ENCODE data around the gene IMPA2. TPM values are rescaled to one million over a fixed set of nuclear protein-coding genes. Genes with fewer than 3 reads are reported as not detected.
"Not testable (repeated sequence)": the region's sequence is repeated elsewhere in the genome, so short reads cannot be mapped to it uniquely, and the experiment has no call there.

The IMPA2 gene
- polyA plus RNA-seq, 1 donor (not counting 4 experiments of a cell fraction or from before 2014, with no cell fraction given): 17.6 TPM

DNA sequence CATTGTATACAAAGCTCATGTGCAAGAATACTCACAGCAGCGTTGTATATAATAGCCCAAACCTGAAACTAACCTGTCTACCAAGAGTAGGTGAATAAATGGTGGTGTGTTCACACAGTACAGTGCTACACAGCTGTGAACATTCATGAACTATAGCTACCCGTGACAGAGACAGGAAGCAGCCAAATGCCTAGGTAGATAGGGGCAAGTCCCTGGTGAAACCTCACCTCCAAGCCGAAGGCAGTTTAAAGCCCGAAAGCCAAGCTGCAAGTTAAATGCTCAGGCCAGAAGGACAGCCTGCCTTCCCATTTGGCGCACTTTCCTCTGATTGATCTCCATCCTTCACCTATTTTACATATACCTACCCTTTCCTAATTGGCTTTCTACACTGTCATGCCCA is 36.5 kb upstream of the IMPA2 start:
- H3K36me3 ChIP-seq (ENCODE audit: control insufficient read depth in 2 of 2, extremely low read depth in 1 of 2, insufficient read depth in 2 of 2, low read length in 2 of 2): no peaks in the 10 kb centered on the region
- no peaks in the 10 kb centered on the region for H3K79me2 ChIP-seq (ENCODE audit: control insufficient read depth, insufficient read depth, low read length)
- DNase-seq (ENCODE audit: low read depth, low spot score) (no peak), FAIRE-seq (no peak)
- TF ChIP-seq, protein P1, sequence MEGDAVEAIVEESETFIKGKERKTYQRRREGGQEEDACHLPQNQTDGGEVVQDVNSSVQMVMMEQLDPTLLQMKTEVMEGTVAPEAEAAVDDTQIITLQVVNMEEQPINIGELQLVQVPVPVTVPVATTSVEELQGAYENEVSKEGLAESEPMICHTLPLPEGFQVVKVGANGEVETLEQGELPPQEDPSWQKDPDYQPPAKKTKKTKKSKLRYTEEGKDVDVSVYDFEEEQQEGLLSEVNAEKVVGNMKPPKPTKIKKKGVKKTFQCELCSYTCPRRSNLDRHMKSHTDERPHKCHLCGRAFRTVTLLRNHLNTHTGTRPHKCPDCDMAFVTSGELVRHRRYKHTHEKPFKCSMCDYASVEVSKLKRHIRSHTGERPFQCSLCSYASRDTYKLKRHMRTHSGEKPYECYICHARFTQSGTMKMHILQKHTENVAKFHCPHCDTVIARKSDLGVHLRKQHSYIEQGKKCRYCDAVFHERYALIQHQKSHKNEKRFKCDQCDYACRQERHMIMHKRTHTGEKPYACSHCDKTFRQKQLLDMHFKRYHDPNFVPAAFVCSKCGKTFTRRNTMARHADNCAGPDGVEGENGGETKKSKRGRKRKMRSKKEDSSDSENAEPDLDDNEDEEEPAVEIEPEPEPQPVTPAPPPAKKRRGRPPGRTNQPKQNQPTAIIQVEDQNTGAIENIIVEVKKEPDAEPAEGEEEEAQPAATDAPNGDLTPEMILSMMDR (optimal IDR thresholded peaks at IDR 0.05 in 1 of 3, IDR thresholded peaks at IDR 0.05 in 1 of 3, conservative IDR thresholded peaks at IDR 0.05 in 1 of 3; ENCODE audit: extremely low read depth in 1 of 3, insufficient read depth in 2 of 3, low read length in 3 of 3): no peak
- H3K4me1 ChIP-seq (ENCODE audit: control insufficient read depth, extremely low read depth, insufficient read depth, low read length): peaks cover 27% of the 10 kb centered on the region
- H4K20me1 ChIP-seq (ENCODE audit: control insufficient read depth, extremely low read depth, insufficient read depth, low read length): no peaks in the 10 kb centered on the region
- dilution Hi-C loops (cut with MboI; ENCODE audit: extremely low pct_ligation_motif_present, low sequenced_read_pairs): no loop called here
- H3K9ac ChIP-seq (ENCODE audit: control insufficient read depth, extremely low read depth, insufficient read depth, low read length): no peak overlapping the region
- H3K27me3 ChIP-seq (ENCODE audit: control insufficient read depth, extremely low read depth, insufficient read depth, low read length): no peaks in the 10 kb centered on the region
- no peaks in the 10 kb centered on the region for H3K9me3 ChIP-seq (ENCODE audit: control insufficient read depth, low read depth, low read length)
- no peak overlapping the region for H2AFZ ChIP-seq (ENCODE audit: control insufficient read depth, low read length)
- H3K4me3 ChIP-seq (ENCODE audit: control insufficient read depth in 2 of 3, extremely low read depth in 1 of 3, insufficient read depth in 2 of 3, low read depth in 1 of 3, low read length in 3 of 3): no peak overlapping the region
- H3K27ac ChIP-seq (ENCODE audit: control insufficient read depth, insufficient read depth, low read length): no peak overlapping the region
- no peak overlapping the region for H3K4me2 ChIP-seq (ENCODE audit: control insufficient read depth, extremely low read depth, insufficient read depth, low read depth, low read length)
- no peaks in the 10 kb centered on the region for H3K9me1 ChIP-seq (ENCODE audit: control insufficient read depth, extremely low read depth, insufficient read depth, low read length)

DNA sequence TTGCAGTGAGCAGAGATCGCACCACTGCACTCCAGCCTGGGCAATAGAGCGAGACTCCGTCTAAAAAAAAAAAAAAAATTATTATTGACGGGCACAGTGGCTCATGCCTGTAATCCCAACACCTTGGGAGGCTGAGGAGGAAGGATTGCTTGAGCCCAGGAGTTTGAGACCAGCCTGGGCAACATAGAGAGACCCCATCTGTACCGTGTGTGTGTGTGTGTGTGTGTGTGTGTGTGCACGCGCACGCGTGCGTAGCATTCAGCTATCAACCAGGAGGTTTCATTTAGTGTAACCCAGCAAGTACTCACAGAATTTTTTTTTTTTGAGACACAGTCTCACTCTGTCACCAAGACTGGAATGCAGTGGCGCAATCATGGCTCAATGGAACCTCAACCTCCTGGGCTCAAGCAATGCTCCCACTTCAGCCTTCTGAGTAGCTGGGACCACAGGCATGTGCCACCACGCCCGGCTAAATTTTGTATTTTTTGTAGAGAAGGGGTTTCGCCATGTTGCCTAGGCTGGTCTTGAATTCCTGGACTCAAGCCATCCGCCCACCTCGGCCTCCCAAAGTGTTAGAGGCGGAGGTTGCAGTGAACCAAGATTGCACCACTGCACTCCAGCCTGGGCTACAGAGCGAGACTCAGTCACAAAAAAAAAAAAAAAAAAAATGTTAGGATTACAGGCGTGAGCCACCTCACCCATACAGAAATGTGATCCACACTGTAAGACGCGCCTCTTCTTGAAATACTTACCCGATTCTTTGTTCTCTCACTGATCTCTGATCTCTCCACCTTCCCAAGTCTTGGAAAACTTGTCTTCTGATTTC is 35.3 kb upstream of the IMPA2 start:
- H3K4me3 ChIP-seq (ENCODE audit: control insufficient read depth in 2 of 3, extremely low read depth in 1 of 3, insufficient read depth in 2 of 3, low read depth in 1 of 3, low read length in 3 of 3): peak overlapping the region in 1 of 3 experiments; percentile 73
- H4K20me1 ChIP-seq (ENCODE audit: control insufficient read depth, extremely low read depth, insufficient read depth, low read length); H3K9me1 ChIP-seq (ENCODE audit: control insufficient read depth, extremely low read depth, insufficient read depth, low read length); dilution Hi-C loops (cut with MboI; ENCODE audit: extremely low pct_ligation_motif_present, low sequenced_read_pairs); H3K36me3 ChIP-seq (ENCODE audit: control insufficient read depth in 2 of 2, extremely low read depth in 1 of 2, insufficient read depth in 2 of 2, low read length in 2 of 2); DNase-seq (ENCODE audit: low read depth, low spot score); H3K79me2 ChIP-seq (ENCODE audit: control insufficient read depth, insufficient read depth, low read length); H3K27me3 ChIP-seq (ENCODE audit: control insufficient read depth, extremely low read depth, insufficient read depth, low read length); H3K9me3 ChIP-seq (ENCODE audit: control insufficient read depth, low read depth, low read length); H2AFZ ChIP-seq (ENCODE audit: control insufficient read depth, low read length): not testable (repeated sequence)
- H3K4me2 ChIP-seq (ENCODE audit: control insufficient read depth, extremely low read depth, insufficient read depth, low read depth, low read length): peak overlapping the region; percentile 89
- H3K27ac ChIP-seq (ENCODE audit: control insufficient read depth, insufficient read depth, low read length): peak overlapping the region; percentile 93
- peak; percentile 52 for FAIRE-seq
- peak overlapping the region; percentile 86 for H3K9ac ChIP-seq (ENCODE audit: control insufficient read depth, extremely low read depth, insufficient read depth, low read length)
- H3K4me1 ChIP-seq (ENCODE audit: control insufficient read depth, extremely low read depth, insufficient read depth, low read length): peaks cover 27% of the 10 kb centered on the region

DNA sequence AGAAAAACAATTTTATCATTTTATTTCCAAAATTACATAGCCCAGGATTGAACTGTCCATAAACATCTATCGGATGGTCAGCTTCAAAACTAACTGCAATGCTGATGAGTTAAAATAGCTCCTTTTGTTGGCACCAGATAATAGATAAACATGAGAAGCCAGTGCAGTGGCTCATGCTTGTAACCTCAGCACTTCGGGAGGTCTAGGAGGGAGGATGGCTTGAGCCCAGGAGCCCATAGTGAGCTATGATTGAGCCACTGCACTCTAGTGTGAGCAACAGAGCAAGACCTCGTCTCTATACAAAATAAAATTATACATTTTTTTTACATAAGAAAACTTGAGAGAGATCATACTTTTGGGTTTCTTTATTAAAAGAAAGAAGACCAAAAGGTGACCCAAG is 34.6 kb upstream of the IMPA2 start:
- DNase-seq (ENCODE audit: low read depth, low spot score) (no peak), FAIRE-seq (no peak)
- H3K36me3 ChIP-seq (ENCODE audit: control insufficient read depth in 2 of 2, extremely low read depth in 1 of 2, insufficient read depth in 2 of 2, low read length in 2 of 2): no peaks in the 10 kb centered on the region
- H2AFZ ChIP-seq (ENCODE audit: control insufficient read depth, low read length): no peak overlapping the region
- H3K9me3 ChIP-seq (ENCODE audit: control insufficient read depth, low read depth, low read length): no peaks in the 10 kb centered on the region
- no peaks in the 10 kb centered on the region for H3K27me3 ChIP-seq (ENCODE audit: control insufficient read depth, extremely low read depth, insufficient read depth, low read length)
- H3K9me1 ChIP-seq (ENCODE audit: control insufficient read depth, extremely low read depth, insufficient read depth, low read length): no peaks in the 10 kb centered on the region
- peaks cover 27% of the 10 kb centered on the region for H3K4me1 ChIP-seq (ENCODE audit: control insufficient read depth, extremely low read depth, insufficient read depth, low read length)
- peak overlapping the region; percentile 86 for H3K9ac ChIP-seq (ENCODE audit: control insufficient read depth, extremely low read depth, insufficient read depth, low read length)
- H3K4me3 ChIP-seq (ENCODE audit: control insufficient read depth in 2 of 3, extremely low read depth in 1 of 3, insufficient read depth in 2 of 3, low read depth in 1 of 3, low read length in 3 of 3): peak overlapping the region in 2 of 3 experiments; percentile 37 to 73
- peak overlapping the region; percentile 93 for H3K27ac ChIP-seq (ENCODE audit: control insufficient read depth, insufficient read depth, low read length)
- H4K20me1 ChIP-seq (ENCODE audit: control insufficient read depth, extremely low read depth, insufficient read depth, low read length): no peaks in the 10 kb centered on the region
- dilution Hi-C loops (cut with MboI; ENCODE audit: extremely low pct_ligation_motif_present, low sequenced_read_pairs): no loop called here
- H3K4me2 ChIP-seq (ENCODE audit: control insufficient read depth, extremely low read depth, insufficient read depth, low read depth, low read length): peak overlapping the region; percentile 89
- H3K79me2 ChIP-seq (ENCODE audit: control insufficient read depth, insufficient read depth, low read length): no peaks in the 10 kb centered on the region
- no peak for TF ChIP-seq EZH2 (IDR thresholded peaks at IDR 0.05; ENCODE audit: low read length)
- TF ChIP-seq, protein P1 (optimal IDR thresholded peaks at IDR 0.05 in 1 of 3, IDR thresholded peaks at IDR 0.05 in 1 of 3, conservative IDR thresholded peaks at IDR 0.05 in 1 of 3; ENCODE audit: extremely low read depth in 1 of 3, insufficient read depth in 2 of 3, low read length in 3 of 3): no peak

Measured in keratinocyte (primary cell).